ENCODE data around the gene GRK5. TPM values are rescaled to one million over a fixed set of nuclear protein-coding genes. Genes with fewer than 3 reads are reported as not detected.

The GRK5 gene
- total RNA-seq, 1 donor from 2014 or later, result 4.3 TPM

DNA sequence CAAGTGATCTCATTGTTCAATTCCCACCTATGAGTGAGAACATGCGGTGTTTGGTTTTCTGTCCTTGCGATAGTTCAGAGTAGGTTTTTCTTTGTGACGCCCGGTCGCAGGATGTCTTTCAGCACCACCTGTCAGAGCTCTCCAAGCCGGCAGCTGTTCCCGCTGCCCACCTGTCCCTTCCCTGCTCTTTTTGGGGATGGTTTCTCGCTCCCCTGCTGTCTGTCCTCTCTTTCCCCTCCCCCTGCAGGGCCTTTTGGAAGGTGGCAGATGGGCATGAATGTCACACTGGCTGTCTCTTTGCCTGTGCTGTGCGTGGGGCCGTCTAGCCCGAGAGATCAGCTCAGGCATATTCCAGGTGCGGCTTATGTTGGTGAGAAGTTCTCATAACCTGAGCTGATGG lies 137.0 kb downstream of the GRK5 start:
- Mint-ChIP-seq H3K36me3 (peaks cover 1% of the 10 kb centered on the region), H3K27ac (peak overlapping the region; percentile 60), H3K27me3 (ENCODE audit: insufficient read depth, low read depth) (peaks cover 8% of the 10 kb centered on the region), H3K4me1 (peaks cover 27% of the 10 kb centered on the region), H3K9me3 (no peaks in the 10 kb centered on the region), H3K4me3 (no peak overlapping the region)
- Histone ChIP-seq H3F3A (ENCODE audit: low read depth) (peaks cover 4% of the 10 kb centered on the region), H3K79me2 (ENCODE audit: low read depth) (no peaks in the 10 kb centered on the region), H2AFZ (replicated peaks) (no peak overlapping the region), H3K4me3 (no peak overlapping the region), H3K9me3 (ENCODE audit: low read depth) (no peaks in the 10 kb centered on the region), H3K4me1 (peaks cover 10% of the 10 kb centered on the region), H3K4me2 (no peak overlapping the region), H3K36me3 (no peaks in the 10 kb centered on the region), H3K27me3 (no peaks in the 10 kb centered on the region), H4K20me1 (ENCODE audit: low read depth) (no peaks in the 10 kb centered on the region), H3K27ac (no peak overlapping the region), H3K9ac (no peak overlapping the region)
- no peak for DNase-seq (ENCODE audit: low spot score)
- no peak for TF ChIP-seq EZH2 (IDR thresholded peaks at IDR 0.05)
- TF ChIP-seq EZH2phosphoT487 (IDR thresholded peaks at IDR 0.05), result no peak
- TF ChIP-seq, protein P1, sequence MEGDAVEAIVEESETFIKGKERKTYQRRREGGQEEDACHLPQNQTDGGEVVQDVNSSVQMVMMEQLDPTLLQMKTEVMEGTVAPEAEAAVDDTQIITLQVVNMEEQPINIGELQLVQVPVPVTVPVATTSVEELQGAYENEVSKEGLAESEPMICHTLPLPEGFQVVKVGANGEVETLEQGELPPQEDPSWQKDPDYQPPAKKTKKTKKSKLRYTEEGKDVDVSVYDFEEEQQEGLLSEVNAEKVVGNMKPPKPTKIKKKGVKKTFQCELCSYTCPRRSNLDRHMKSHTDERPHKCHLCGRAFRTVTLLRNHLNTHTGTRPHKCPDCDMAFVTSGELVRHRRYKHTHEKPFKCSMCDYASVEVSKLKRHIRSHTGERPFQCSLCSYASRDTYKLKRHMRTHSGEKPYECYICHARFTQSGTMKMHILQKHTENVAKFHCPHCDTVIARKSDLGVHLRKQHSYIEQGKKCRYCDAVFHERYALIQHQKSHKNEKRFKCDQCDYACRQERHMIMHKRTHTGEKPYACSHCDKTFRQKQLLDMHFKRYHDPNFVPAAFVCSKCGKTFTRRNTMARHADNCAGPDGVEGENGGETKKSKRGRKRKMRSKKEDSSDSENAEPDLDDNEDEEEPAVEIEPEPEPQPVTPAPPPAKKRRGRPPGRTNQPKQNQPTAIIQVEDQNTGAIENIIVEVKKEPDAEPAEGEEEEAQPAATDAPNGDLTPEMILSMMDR (IDR thresholded peaks at IDR 0.05), result no peak

DNA sequence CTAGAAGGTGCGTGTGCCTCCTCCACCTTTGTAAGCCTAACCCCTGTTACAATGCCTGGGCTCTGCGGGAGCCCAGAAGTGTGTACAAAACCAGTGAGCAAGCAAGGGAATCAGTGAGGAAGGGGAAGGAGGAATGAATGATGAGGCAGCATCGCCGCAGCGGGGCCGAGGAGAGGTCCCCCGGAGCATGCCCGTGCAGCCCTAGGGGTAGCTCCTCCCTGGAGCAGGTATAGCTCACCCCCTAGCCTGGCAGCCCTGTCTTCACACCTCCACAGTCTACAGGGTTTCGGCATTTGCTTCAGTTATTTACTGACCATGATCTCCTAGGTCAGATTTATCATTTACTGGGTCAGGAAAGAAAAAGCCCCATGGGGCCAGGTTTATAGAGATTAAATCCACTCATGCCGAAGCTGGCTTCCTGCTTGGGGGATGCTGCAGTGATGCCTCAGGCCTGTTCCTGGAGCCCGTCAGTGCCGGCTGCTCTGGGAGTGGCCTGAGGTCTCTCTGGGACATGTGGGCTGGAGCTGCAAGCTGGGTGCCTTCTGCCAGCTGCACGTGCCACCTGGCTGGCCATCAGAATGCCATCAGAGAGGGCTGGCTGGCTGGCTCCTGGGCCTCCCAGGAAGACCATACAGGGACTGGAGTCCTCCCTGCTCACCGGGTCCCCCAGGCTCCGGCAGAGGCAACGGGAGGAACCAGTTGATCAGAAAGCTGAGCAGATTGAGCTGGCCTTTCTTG lies 138.9 kb downstream of the GRK5 start:
- no peak overlapping the region for H3K4me3 ChIP-seq
- H3K27ac Mint-ChIP-seq, result no peak overlapping the region
- H3K27me3 ChIP-seq, result no peaks in the 10 kb centered on the region
- H3K9me3 ChIP-seq (ENCODE audit: low read depth), result no peaks in the 10 kb centered on the region
- H3K27me3 Mint-ChIP-seq (ENCODE audit: insufficient read depth, low read depth), result peaks cover 8% of the 10 kb centered on the region
- H3K36me3 Mint-ChIP-seq, result peaks cover 4% of the 10 kb centered on the region
- peaks cover 10% of the 10 kb centered on the region for H3K4me1 ChIP-seq
- H2AFZ ChIP-seq (replicated peaks), result no peak overlapping the region
- H3K79me2 ChIP-seq (ENCODE audit: low read depth), result no peaks in the 10 kb centered on the region
- DNase-seq (ENCODE audit: low spot score), result peak; percentile 29
- peaks cover 4% of the 10 kb centered on the region for H3F3A ChIP-seq (ENCODE audit: low read depth)
- TF ChIP-seq EZH2phosphoT487 (IDR thresholded peaks at IDR 0.05) (no peak), EZH2 (IDR thresholded peaks at IDR 0.05) (no peak)
- TF ChIP-seq, protein P1 (IDR thresholded peaks at IDR 0.05), result no peak
- H3K4me1 Mint-ChIP-seq, result peaks cover 27% of the 10 kb centered on the region
- H3K9ac ChIP-seq, result no peak overlapping the region
- H3K4me3 Mint-ChIP-seq, result no peak overlapping the region
- no peaks in the 10 kb centered on the region for H3K36me3 ChIP-seq
- no peak overlapping the region for H3K4me2 ChIP-seq
- H3K9me3 Mint-ChIP-seq, result peaks cover 1% of the 10 kb centered on the region
- H4K20me1 ChIP-seq (ENCODE audit: low read depth), result no peaks in the 10 kb centered on the region
- no peak overlapping the region for H3K27ac ChIP-seq

DNA sequence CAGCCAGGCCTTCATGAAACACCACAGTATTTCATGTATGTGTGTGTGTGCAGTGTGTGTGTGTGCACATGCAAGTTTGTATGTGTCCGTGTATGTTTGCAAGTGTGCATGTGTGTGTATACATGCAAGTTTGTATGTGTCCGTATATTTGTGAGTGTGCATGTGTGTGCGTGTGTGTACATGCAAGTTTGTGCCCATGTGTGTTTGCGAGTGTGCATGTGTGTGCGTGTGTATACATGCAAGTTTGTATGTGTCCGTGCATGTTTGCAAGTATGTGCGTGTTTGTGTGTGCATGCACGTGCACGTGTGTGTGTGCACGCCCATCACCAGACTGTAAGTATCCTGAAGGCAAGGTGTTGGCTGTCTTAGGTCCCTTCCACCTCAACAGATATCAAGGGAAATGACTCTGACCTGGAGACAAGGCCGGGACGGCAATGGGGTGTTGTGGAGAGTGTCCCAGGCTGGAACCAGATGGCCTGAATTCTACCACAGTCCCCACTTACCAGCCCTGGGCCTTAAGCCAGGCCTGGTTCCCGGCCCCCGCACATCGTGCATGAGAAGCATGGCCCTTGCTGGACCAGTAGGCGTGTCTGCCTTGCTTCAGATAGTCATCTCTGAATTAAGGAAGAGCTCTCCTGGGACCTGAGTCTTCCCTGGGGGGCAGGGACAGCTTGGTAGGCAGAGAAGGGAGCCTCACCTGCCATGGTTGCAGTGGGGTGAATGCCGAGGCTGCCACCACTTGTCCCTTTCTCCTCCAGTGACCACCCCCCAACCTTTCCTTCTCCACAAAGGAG lies 140.0 kb downstream of the GRK5 start:
- no peak overlapping the region for H3K9ac ChIP-seq
- H3F3A ChIP-seq (ENCODE audit: low read depth), result peaks cover 4% of the 10 kb centered on the region
- no peaks in the 10 kb centered on the region for H3K36me3 ChIP-seq
- no peak for DNase-seq (ENCODE audit: low spot score)
- no peaks in the 10 kb centered on the region for H3K9me3 ChIP-seq (ENCODE audit: low read depth)
- no peaks in the 10 kb centered on the region for H4K20me1 ChIP-seq (ENCODE audit: low read depth)
- no peak overlapping the region for H3K4me3 Mint-ChIP-seq
- no peak overlapping the region for H3K4me3 ChIP-seq
- H3K27me3 Mint-ChIP-seq (ENCODE audit: insufficient read depth, low read depth), result peaks cover 8% of the 10 kb centered on the region
- H3K4me1 ChIP-seq, result peaks cover 10% of the 10 kb centered on the region
- no peak overlapping the region for H2AFZ ChIP-seq (replicated peaks)
- peaks cover 3% of the 10 kb centered on the region for H3K9me3 Mint-ChIP-seq
- no peaks in the 10 kb centered on the region for H3K27me3 ChIP-seq
- peaks cover 6% of the 10 kb centered on the region for H3K36me3 Mint-ChIP-seq
- no peak overlapping the region for H3K27ac Mint-ChIP-seq
- H3K27ac ChIP-seq, result no peak overlapping the region
- no peak overlapping the region for H3K4me2 ChIP-seq
- no peaks in the 10 kb centered on the region for H3K79me2 ChIP-seq (ENCODE audit: low read depth)
- TF ChIP-seq, protein P1 (IDR thresholded peaks at IDR 0.05), result no peak
- TF ChIP-seq EZH2 (IDR thresholded peaks at IDR 0.05) (no peak), EZH2phosphoT487 (IDR thresholded peaks at IDR 0.05) (no peak)
- H3K4me1 Mint-ChIP-seq, result peaks cover 26% of the 10 kb centered on the region
